Neural cell (in vitro differentiated cells): Measurements from ENCODE around the gene HOXC5. TPM values are rescaled to one million over a fixed set of nuclear protein-coding genes. Genes with fewer than 3 reads are reported as not detected.

Source experiments
- H2AFZ ChIP-seq: fragments of 200-600, 300-800 bp; sonication (generic), shearing (Covaris generic); 2 replicates; pipeline ENCODE4 v1.6.0; 2014; ENCODE audit warnings: low read depth, mild to moderate bottlenecking, antibody characterized with exemption, low read length, moderate library complexity
- H3F3A ChIP-seq: fragments of 200-600 bp; shearing (Covaris generic); 2 replicates; pipeline ENCODE4 v1.6.1; 2016; ENCODE audit warnings: mild to moderate bottlenecking, moderate library complexity, mixed read lengths, antibody characterized with exemption, low read length; ENCODE audit not compliant: insufficient read depth, poor library complexity, severe bottlenecking
- H3K27ac ChIP-seq: fragments of 200-600, 300-800 bp; sonication (generic), shearing (Covaris generic); 2 replicates; pipeline ENCODE4 v1.5.1; 2014; ENCODE audit warnings: mild to moderate bottlenecking, low read length, moderate library complexity
- H3K27me3 ChIP-seq: fragments of 300-800, 200-600 bp; sonication (generic), shearing (Covaris generic); 2 replicates; pipeline ENCODE4 v1.6.0; 2014; ENCODE audit warnings: mild to moderate bottlenecking, low read depth, low read length, moderate library complexity; ENCODE audit not compliant: insufficient read depth
- H3K36me3 ChIP-seq: fragments of 300-800, 200-600 bp; sonication (generic), shearing (Covaris generic); 2 replicates; pipeline ENCODE4 v1.5.1; 2014; ENCODE audit warnings: mild to moderate bottlenecking, antibody characterized with exemption, low read length, moderate library complexity; ENCODE audit not compliant: insufficient read depth
- H3K4me2 ChIP-seq: fragments of 300-800, 200-600 bp; sonication (generic), shearing (Covaris generic); 2 replicates; pipeline ENCODE4 v1.6.0; 2014; ENCODE audit warnings: mild to moderate bottlenecking, low read length
- H3K4me3 ChIP-seq: fragments of 300-800, 200-600 bp; sonication (generic), shearing (Covaris generic); 2 replicates; pipeline ENCODE4 v1.5.1; 2014; ENCODE audit warnings: mild to moderate bottlenecking, low read length, moderate library complexity
- H3K79me2 ChIP-seq: fragments of 200-600 bp; shearing (Covaris generic); replicated peaks from 2 replicates; pipeline ENCODE4 v1.6.0; 2014; ENCODE audit warnings: mild to moderate bottlenecking, low read length, moderate library complexity; ENCODE audit not compliant: insufficient read depth
- H3K9ac ChIP-seq: fragments of 300-800, 200-600 bp; sonication (generic), shearing (Covaris generic); 2 replicates; pipeline ENCODE4 v1.6.1; 2016; ENCODE audit warnings: mild to moderate bottlenecking, low read length, mixed read lengths
- H3K9me2 ChIP-seq: fragments of 200-600 bp; shearing (Covaris generic); 2 replicates; pipeline ENCODE4 v1.6.1; 2016; ENCODE audit warnings: mild to moderate bottlenecking, low read length, mixed read lengths; ENCODE audit not compliant: insufficient read depth
- H3K9me3 ChIP-seq: fragments of 200-600, 300-800 bp; sonication (generic), shearing (Covaris generic); 2 replicates; pipeline ENCODE4 v1.6.1; 2016; ENCODE audit warnings: mild to moderate bottlenecking, mixed run types, low read length, moderate library complexity, mixed read lengths
- H4K20me1 ChIP-seq: fragments of 200-600 bp; shearing (Covaris generic); 2 replicates; pipeline ENCODE4 v1.6.1; 2016; ENCODE audit warnings: mild to moderate bottlenecking, mixed run types; ENCODE audit not compliant: insufficient read depth
- EP300 ChIP-seq: fragments of 450-650 bp; conservative IDR thresholded peaks from 2 replicates; pipeline ENCODE4 v1.6.1; 2014; ENCODE audit warnings: antibody characterized with exemption, mild to moderate bottlenecking, moderate library complexity; ENCODE audit not compliant: poor library complexity, severe bottlenecking
- EZH2 ChIP-seq: fragments of 200-600, 300-800 bp; shearing (Covaris generic), sonication (generic); IDR thresholded peaks from 2 replicates; pipeline ENCODE4 v1.6.1; 2014; ENCODE audit warnings: antibody characterized with exemption, low read length, borderline replicate concordance, mild to moderate bottlenecking; ENCODE audit not compliant: insufficient read depth, poor library complexity, severe bottlenecking
- MXI1 ChIP-seq: fragments of 450-650 bp; conservative IDR thresholded peaks from 2 replicates; pipeline ENCODE4 v1.6.1; 2014; ENCODE audit warnings: antibody characterized with exemption, mild to moderate bottlenecking; ENCODE audit not compliant: poor library complexity, severe bottlenecking
- POLR2AphosphoS5 ChIP-seq: IDR thresholded peaks from 2 replicates; pipeline ENCODE4 v1.6.1; 2012
- RAD21 ChIP-seq: fragments of 450-650 bp; conservative IDR thresholded peaks from 2 replicates; pipeline ENCODE4 v1.6.1; 2014; ENCODE audit warnings: antibody characterized with exemption, mild to moderate bottlenecking, moderate library complexity
- SMC3 ChIP-seq: fragments of 450-650 bp; conservative IDR thresholded peaks from 2 replicates; pipeline ENCODE4 v1.6.1; 2014; ENCODE audit warnings: antibody characterized with exemption, mild to moderate bottlenecking, moderate library complexity; ENCODE audit not compliant: poor library complexity
- TAF1 ChIP-seq: IDR thresholded peaks from 2 replicates; pipeline ENCODE4 v1.6.1; 2012; ENCODE audit warnings: low read depth
- polyA plus RNA-seq: library from polyadenylated mRNA; depleted of rRNA; stranded (reverse); fragments of >200 nt; gene quantifications from 2 replicates; pipeline ENCODE4 v1.2.3, GENCODE V29; 2014
- TF ChIP-seq, protein P1 (sequence below): fragments of 450-650 bp; IDR thresholded peaks from 2 replicates; pipeline ENCODE4 v1.5.1; 2014; ENCODE audit warnings: antibody characterized with exemption, mild to moderate bottlenecking, moderate library complexity; ENCODE audit not compliant: poor library complexity, severe bottlenecking
- TF ChIP-seq, protein P2 (sequence below): IDR thresholded peaks from 2 replicates; pipeline ENCODE4 v1.6.1; 2012; ENCODE audit warnings: borderline replicate concordance

The HOXC5 gene
- polyA plus RNA-seq, 1 donor from 2014 or later, result not detected

DNA sequence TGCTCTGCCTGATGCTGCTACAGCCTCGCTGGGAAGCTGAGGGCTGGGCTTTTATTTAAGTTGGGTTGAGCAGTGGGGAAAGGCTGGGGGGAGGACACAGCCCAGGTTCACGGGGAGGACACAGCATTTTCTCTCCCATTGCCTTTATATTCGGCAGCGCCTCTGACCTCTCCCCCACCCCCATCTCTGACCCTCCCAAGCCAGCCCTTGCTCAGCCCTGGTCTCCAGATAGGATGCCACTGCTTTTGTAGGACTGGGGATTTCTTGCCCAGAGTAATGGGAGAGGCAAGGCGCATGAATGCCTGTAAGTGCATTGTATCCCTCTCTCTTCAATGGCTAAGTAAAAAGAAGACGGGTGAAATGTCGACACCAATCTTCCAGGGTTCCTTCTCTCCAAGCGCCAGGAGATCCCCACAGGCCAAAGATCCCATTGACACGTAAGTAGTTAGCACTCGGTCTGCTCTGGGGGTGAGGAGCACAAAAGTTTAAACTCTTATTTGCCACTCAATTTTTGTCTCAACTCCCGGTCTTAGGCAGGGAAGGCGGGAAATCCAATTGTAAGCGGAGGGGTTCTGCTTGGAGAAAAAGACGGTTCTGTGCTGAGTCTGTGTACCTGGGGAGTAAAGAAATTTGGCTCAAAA lies 25.4 kb downstream of the HOXC5 start:
- Histone ChIP-seq H3K9ac (no peak overlapping the region), H3K36me3 (no peaks in the 10 kb centered on the region), H2AFZ (no peak overlapping the region), H3F3A (no peaks in the 10 kb centered on the region), H3K9me2 (no peaks in the 10 kb centered on the region), H4K20me1 (no peaks in the 10 kb centered on the region), H3K4me2 (no peak overlapping the region), H3K4me3 (no peak overlapping the region), H3K9me3 (no peaks in the 10 kb centered on the region), H3K27me3 (peaks cover 99% of the 10 kb centered on the region), H3K79me2 (no peaks in the 10 kb centered on the region), H3K27ac (no peak overlapping the region)
- TF ChIP-seq POLR2AphosphoS5 (no peak), EP300 (no peak), EZH2 (no peak), TAF1 (no peak)
- TF ChIP-seq, protein P1, sequence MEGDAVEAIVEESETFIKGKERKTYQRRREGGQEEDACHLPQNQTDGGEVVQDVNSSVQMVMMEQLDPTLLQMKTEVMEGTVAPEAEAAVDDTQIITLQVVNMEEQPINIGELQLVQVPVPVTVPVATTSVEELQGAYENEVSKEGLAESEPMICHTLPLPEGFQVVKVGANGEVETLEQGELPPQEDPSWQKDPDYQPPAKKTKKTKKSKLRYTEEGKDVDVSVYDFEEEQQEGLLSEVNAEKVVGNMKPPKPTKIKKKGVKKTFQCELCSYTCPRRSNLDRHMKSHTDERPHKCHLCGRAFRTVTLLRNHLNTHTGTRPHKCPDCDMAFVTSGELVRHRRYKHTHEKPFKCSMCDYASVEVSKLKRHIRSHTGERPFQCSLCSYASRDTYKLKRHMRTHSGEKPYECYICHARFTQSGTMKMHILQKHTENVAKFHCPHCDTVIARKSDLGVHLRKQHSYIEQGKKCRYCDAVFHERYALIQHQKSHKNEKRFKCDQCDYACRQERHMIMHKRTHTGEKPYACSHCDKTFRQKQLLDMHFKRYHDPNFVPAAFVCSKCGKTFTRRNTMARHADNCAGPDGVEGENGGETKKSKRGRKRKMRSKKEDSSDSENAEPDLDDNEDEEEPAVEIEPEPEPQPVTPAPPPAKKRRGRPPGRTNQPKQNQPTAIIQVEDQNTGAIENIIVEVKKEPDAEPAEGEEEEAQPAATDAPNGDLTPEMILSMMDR, result no peak
- TF ChIP-seq, protein P2, sequence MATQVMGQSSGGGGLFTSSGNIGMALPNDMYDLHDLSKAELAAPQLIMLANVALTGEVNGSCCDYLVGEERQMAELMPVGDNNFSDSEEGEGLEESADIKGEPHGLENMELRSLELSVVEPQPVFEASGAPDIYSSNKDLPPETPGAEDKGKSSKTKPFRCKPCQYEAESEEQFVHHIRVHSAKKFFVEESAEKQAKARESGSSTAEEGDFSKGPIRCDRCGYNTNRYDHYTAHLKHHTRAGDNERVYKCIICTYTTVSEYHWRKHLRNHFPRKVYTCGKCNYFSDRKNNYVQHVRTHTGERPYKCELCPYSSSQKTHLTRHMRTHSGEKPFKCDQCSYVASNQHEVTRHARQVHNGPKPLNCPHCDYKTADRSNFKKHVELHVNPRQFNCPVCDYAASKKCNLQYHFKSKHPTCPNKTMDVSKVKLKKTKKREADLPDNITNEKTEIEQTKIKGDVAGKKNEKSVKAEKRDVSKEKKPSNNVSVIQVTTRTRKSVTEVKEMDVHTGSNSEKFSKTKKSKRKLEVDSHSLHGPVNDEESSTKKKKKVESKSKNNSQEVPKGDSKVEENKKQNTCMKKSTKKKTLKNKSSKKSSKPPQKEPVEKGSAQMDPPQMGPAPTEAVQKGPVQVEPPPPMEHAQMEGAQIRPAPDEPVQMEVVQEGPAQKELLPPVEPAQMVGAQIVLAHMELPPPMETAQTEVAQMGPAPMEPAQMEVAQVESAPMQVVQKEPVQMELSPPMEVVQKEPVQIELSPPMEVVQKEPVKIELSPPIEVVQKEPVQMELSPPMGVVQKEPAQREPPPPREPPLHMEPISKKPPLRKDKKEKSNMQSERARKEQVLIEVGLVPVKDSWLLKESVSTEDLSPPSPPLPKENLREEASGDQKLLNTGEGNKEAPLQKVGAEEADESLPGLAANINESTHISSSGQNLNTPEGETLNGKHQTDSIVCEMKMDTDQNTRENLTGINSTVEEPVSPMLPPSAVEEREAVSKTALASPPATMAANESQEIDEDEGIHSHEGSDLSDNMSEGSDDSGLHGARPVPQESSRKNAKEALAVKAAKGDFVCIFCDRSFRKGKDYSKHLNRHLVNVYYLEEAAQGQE, result no peak

DNA sequence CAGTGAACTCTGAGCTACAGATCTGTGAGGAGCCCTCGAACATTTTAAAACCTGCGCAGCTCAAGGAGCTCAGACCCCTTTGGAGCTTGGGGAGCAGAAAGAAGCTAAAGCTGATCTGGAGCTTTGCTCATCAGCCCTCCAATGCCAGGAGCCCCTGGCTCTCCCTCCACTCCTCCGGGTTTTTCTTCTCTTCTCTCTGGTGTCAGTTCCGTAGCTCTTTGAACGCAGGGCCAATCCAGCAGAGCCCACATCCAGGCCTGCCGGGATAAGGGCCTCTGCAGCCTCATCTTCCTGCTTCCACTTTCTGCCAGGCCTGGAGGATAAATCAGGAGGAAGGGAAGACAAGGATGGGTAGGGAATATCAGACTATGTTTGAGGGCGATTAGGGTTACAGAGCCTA lies 26.8 kb downstream of the HOXC5 start:
- Histone ChIP-seq H3K9me3 (no peaks in the 10 kb centered on the region), H3K36me3 (no peaks in the 10 kb centered on the region), H3K9ac (no peak overlapping the region), H3K4me3 (no peak overlapping the region), H3K27ac (no peak overlapping the region), H4K20me1 (no peaks in the 10 kb centered on the region), H3K27me3 (peaks cover 99% of the 10 kb centered on the region), H3K79me2 (no peaks in the 10 kb centered on the region), H3K4me2 (no peak overlapping the region), H3F3A (no peaks in the 10 kb centered on the region), H3K9me2 (no peaks in the 10 kb centered on the region), H2AFZ (no peak overlapping the region)
- TF ChIP-seq TAF1, result no peak
- no peak for TF ChIP-seq SMC3
- TF ChIP-seq RAD21, result no peak
- TF ChIP-seq, protein P1, result no peak
- no peak for TF ChIP-seq EZH2
- TF ChIP-seq POLR2AphosphoS5, result no peak
- TF ChIP-seq MXI1, result no peak
- TF ChIP-seq EP300, result no peak
